Suppressor macrophage treated with lipopolysaccharide for 4 hours (primary cell): ENCODE data around the gene CBR1.

Experiments used
- DNase-seq: peaks from one replicate; pipeline ENCODE4 v3.0.0-alpha.2; 2020

The CBR1 gene

DNA sequence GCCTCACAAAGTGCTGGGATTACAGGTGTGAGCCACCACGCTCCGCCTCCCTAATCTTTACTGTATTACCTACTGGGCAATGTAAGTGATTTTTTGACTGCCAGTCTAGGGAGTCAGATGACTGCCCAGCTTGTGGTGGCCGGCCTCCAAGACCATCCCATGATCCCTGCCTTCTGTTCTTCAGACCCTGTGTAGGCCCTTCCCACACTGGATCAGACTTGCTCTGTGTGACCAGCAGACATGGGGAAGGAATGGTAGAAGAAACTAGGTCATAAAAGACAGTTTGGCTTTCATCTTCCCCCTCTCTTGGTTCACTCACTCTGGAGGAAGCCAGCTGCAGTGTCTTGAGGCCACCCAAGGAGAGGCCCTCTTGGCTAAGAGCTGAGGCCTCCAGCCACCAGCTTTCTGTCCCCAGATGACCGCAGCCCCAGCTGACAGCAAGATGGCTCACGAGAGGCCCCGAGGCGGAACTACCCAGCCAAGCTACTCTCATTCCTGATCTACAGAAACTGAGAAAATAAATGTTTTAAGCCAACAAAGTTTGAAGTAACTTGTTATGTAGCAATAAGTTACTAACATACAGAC, 50.6 kb downstream of the CBR1 start:
- no peak for DNase-seq
